H1 (cell line): Measurements from ENCODE around the gene TNS1. TPM values are rescaled to one million over a fixed set of nuclear protein-coding genes. Genes with fewer than 3 reads are reported as not detected.

Experiments
- CTCF ChIA-PET: fragments of 300-600 bp; sonication (Branson Sonifier 250); formaldehyde crosslinking; loops from one replicate; lab custom pipeline; 2021; ENCODE audit not compliant: partially characterized antibody; lab: Charles Lee
- POLR2A ChIA-PET: fragments of 300-600 bp; sonication (Branson Sonifier 250); formaldehyde crosslinking; loops from one replicate; lab custom pipeline; 2021; ENCODE audit warnings: inconsistent platforms; ENCODE audit not compliant: partially characterized antibody; lab: Charles Lee
- DNase-seq, 2 experiments: peaks; one replicate each; pipeline versions ENCODE4 v3.0.0 to v3.0.0-alpha.2; 2010 to 2022; ENCODE audit warnings: low spot score in 2 of 2, low read depth in 1 of 2, mixed read lengths in 1 of 2
- FAIRE-seq: peaks from 2 replicates; lab custom pipeline; 2011; peaks lifted over from hg19 to GRCh38; lab: Jason Lieb, UNC
- H2AFZ ChIP-seq: 2 replicates; pipeline ENCODE4 v1.8.1; 2012; ENCODE audit warnings: low read length, inconsistent platforms
- H2AK5ac ChIP-seq: 2 replicates; pipeline ENCODE4 v1.6.1; 2013; ENCODE audit warnings: low read depth, low read length
- H2BK120ac ChIP-seq: replicated peaks from 2 replicates; pipeline ENCODE3; 2013; ENCODE audit warnings: low read depth, low read length, inconsistent platforms
- H2BK12ac ChIP-seq: 2 replicates; pipeline ENCODE4 v1.6.1; 2013; ENCODE audit warnings: low read depth, low read length
- H2BK15ac ChIP-seq: 2 replicates; pipeline ENCODE4 v1.6.1; 2013; ENCODE audit warnings: low read length
- H2BK20ac ChIP-seq: 2 replicates; pipeline ENCODE4 v1.6.1; 2013; ENCODE audit warnings: low read length
- H2BK5ac ChIP-seq: 2 replicates; pipeline ENCODE4 v1.6.1; 2013; ENCODE audit warnings: low read depth, low read length
- H3K14ac ChIP-seq: 2 replicates; pipeline ENCODE4 v1.6.1; 2013; ENCODE audit warnings: inconsistent platforms; ENCODE audit not compliant: insufficient read length
- H3K18ac ChIP-seq: 2 replicates; pipeline ENCODE4 v1.6.1; 2013; ENCODE audit warnings: low read length; ENCODE audit errors: extremely low read depth
- H3K23ac ChIP-seq: 2 replicates; pipeline ENCODE4 v1.6.1; 2013; ENCODE audit warnings: inconsistent platforms; ENCODE audit not compliant: insufficient read length
- H3K23me2 ChIP-seq: 2 replicates; pipeline ENCODE4 v1.6.1; 2013; ENCODE audit warnings: low read depth, low read length
- H3K27ac ChIP-seq: 2 replicates; pipeline ENCODE4 v1.6.1; 2011; ENCODE audit warnings: low read depth, low read length, inconsistent platforms
- H3K27me3 ChIP-seq, 4 experiments: replicated peaks in 1 of 4; 1 replicate in 1 of 4; 2 replicates in 3 of 4; pipeline versions ENCODE4 v1.6.1 to v1.8.1; 2011 to 2013; ENCODE audit warnings: low read length in 3 of 4, mild to moderate bottlenecking in 3 of 4, inconsistent platforms in 2 of 4, mixed read lengths in 2 of 4, moderate library complexity in 1 of 4; ENCODE audit not compliant: control insufficient read depth in 3 of 4, insufficient read depth in 3 of 4; ENCODE audit errors: extremely low read depth in 1 of 4
- H3K36me3 ChIP-seq, 4 experiments: 2 replicates each; pipeline versions ENCODE4 v1.6.1 to v1.8.1; 2011 to 2013; ENCODE audit warnings: mild to moderate bottlenecking in 4 of 4, low read length in 3 of 4, moderate library complexity in 2 of 4, control low read depth in 1 of 4, inconsistent platforms in 1 of 4; ENCODE audit not compliant: insufficient read depth in 4 of 4, control insufficient read depth in 2 of 4
- H3K4ac ChIP-seq: replicated peaks from 2 replicates; pipeline ENCODE3; 2013; ENCODE audit warnings: low read length, low read depth, mixed read lengths, inconsistent platforms; ENCODE audit not compliant: insufficient read length
- H3K4me1 ChIP-seq, 4 experiments: replicated peaks in 1 of 4; 1 replicate in 1 of 4; 2 replicates in 3 of 4; pipeline versions ENCODE4 v1.6.1 to v1.8.1; 2011 to 2013; ENCODE audit warnings: low read length in 3 of 4, inconsistent platforms in 2 of 4, mixed read lengths in 1 of 4; ENCODE audit not compliant: insufficient read depth in 4 of 4, control insufficient read depth in 3 of 4
- H3K4me2 ChIP-seq, 2 experiments: 2 replicates each; pipeline versions ENCODE4 v1.6.1 to v1.8.1; 2011 to 2013; ENCODE audit warnings: low read depth in 2 of 2, low read length in 2 of 2, control low read depth in 1 of 2, inconsistent platforms in 1 of 2, mild to moderate bottlenecking in 1 of 2; ENCODE audit not compliant: insufficient read depth in 1 of 2
- H3K4me3 ChIP-seq, 4 experiments: fragments of 200-600, 300-600 bp in 1 of 4; sonication (generic), shearing (Covaris generic), sonication (Bioruptor Twin) in 1 of 4; 2 replicates each; pipeline versions ENCODE4 v1.5.1 to v1.8.1; 2011 to 2016; ENCODE audit warnings: low read length in 4 of 4, low read depth in 3 of 4, control low read depth in 2 of 4, inconsistent platforms in 2 of 4, mild to moderate bottlenecking in 2 of 4, mixed read lengths in 1 of 4, moderate library complexity in 1 of 4; ENCODE audit not compliant: insufficient read depth in 2 of 4; ENCODE audit errors: extremely low read depth in 1 of 4
- H3K56ac ChIP-seq: replicated peaks from 2 replicates; pipeline ENCODE3; 2013; ENCODE audit warnings: low read depth, mild to moderate bottlenecking, mixed read lengths, low read length, inconsistent platforms; ENCODE audit not compliant: insufficient read length
- H3K79me1 ChIP-seq: 2 replicates; pipeline ENCODE4 v1.6.1; 2013; ENCODE audit warnings: low read depth, low read length, control low read depth
- H3K79me2 ChIP-seq, 2 experiments: 2 replicates each; pipeline versions ENCODE4 v1.6.1 to v1.8.1; 2012 to 2013; ENCODE audit warnings: low read length in 2 of 2, mild to moderate bottlenecking in 2 of 2, inconsistent platforms in 1 of 2; ENCODE audit not compliant: insufficient read depth in 2 of 2, control insufficient read depth in 1 of 2
- H3K9ac ChIP-seq, 4 experiments: replicated peaks in 1 of 4; 1 replicate in 1 of 4; 2 replicates in 3 of 4; pipeline versions ENCODE4 v1.6.1 to v1.8.1; 2011 to 2013; ENCODE audit warnings: low read depth in 3 of 4, low read length in 3 of 4, control low read depth in 2 of 4, mild to moderate bottlenecking in 2 of 4, moderate library complexity in 2 of 4, inconsistent platforms in 1 of 4; ENCODE audit errors: extremely low read depth in 1 of 4
- H3K9me3 ChIP-seq, 2 experiments: 2 replicates each; pipeline versions ENCODE4 v1.6.1 to v1.8.1; 2012 to 2013; ENCODE audit warnings: mild to moderate bottlenecking in 2 of 2, moderate library complexity in 2 of 2, control low read depth in 1 of 2, inconsistent platforms in 1 of 2, low read depth in 1 of 2, low read length in 1 of 2, mixed read lengths in 1 of 2; ENCODE audit not compliant: insufficient read depth in 2 of 2
- H4K20me1 ChIP-seq, 2 experiments: replicated peaks in 1 of 2; 2 replicates each; pipeline versions ENCODE3 to v1.8.1; 2011 to 2013; ENCODE audit warnings: inconsistent platforms in 2 of 2, low read length in 2 of 2, mild to moderate bottlenecking in 1 of 2; ENCODE audit not compliant: insufficient read depth in 2 of 2, control insufficient read depth in 1 of 2
- H4K5ac ChIP-seq: 2 replicates; pipeline ENCODE4 v1.6.1; 2013; ENCODE audit warnings: low read length, low read depth, mixed read lengths, inconsistent platforms; ENCODE audit not compliant: insufficient read length
- H4K8ac ChIP-seq: 2 replicates; pipeline ENCODE4 v1.8.0; 2013; ENCODE audit warnings: mild to moderate bottlenecking, moderate library complexity, low read length, inconsistent platforms; ENCODE audit not compliant: insufficient read depth; ENCODE audit errors: extremely low read depth
- H4K91ac ChIP-seq: replicated peaks from 2 replicates; pipeline ENCODE3; 2013; ENCODE audit warnings: low read length, mixed read lengths, inconsistent platforms; ENCODE audit not compliant: insufficient read length
- BRCA1 ChIP-seq: IDR thresholded peaks from 2 replicates; pipeline ENCODE4 v1.6.1; 2012; ENCODE audit warnings: low read depth, low read length, improper control_type of control experiment
- CEBPB ChIP-seq: IDR thresholded peaks from 2 replicates; pipeline ENCODE4 v1.6.1; 2012; ENCODE audit warnings: low read depth, low read length
- CTBP2 ChIP-seq: IDR thresholded peaks from 2 replicates; pipeline ENCODE4 v1.7.0; 2011; ENCODE audit warnings: borderline replicate concordance, mild to moderate bottlenecking, moderate library complexity, mixed read lengths, low read length; ENCODE audit not compliant: insufficient read depth, insufficient read length
- E2F6 ChIP-seq: IDR thresholded peaks from 2 replicates; pipeline ENCODE4 v1.6.1; 2012; ENCODE audit warnings: inconsistent platforms
- EP300 ChIP-seq, 2 experiments: IDR thresholded peaks; 1 replicate in 1 of 2; 2 replicates in 1 of 2; pipeline ENCODE4 v1.6.1; 2011 to 2012; ENCODE audit warnings: low read depth in 2 of 2, low read length in 2 of 2, mild to moderate bottlenecking in 2 of 2, borderline replicate concordance in 1 of 2, inconsistent platforms in 1 of 2, moderate library complexity in 1 of 2
- EZH2 ChIP-seq: fragments of 200-600 bp; sonication (generic); IDR thresholded peaks from 2 replicates; pipeline ENCODE4 v1.7.1; 2012; ENCODE audit warnings: low read depth, mild to moderate bottlenecking, moderate library complexity, low read length, inconsistent platforms; ENCODE audit not compliant: severe bottlenecking
- TEAD4 ChIP-seq: IDR thresholded peaks from 2 replicates; pipeline ENCODE4 v1.6.1; 2012; ENCODE audit warnings: low read depth, low read length, inconsistent platforms, mixed read lengths
- WGBS, 2 experiments: shearing (Covaris generic) in 1 of 2; methylation state at CpG; one replicate each; pipeline versions ENCODE4 v1.1.6 to v1.1.7; 2013 to 2015; ENCODE audit warnings: low lambda C conversion rate in 2 of 2, mixed read lengths in 2 of 2, inconsistent platforms in 1 of 2, low coverage in 1 of 2, missing lambda C conversion rate in 1 of 2; ENCODE audit not compliant: insufficient replicate concordance in 2 of 2, insufficient coverage in 1 of 2, insufficient read length in 1 of 2; ENCODE audit errors: extremely low coverage in 1 of 2, missing lambda C conversion rate in 1 of 2; 5-methylcytosine and 5-hydroxymethylcytosine counted together
- polyA plus RNA-seq, 7 experiments: library from polyadenylated mRNA; depleted of rRNA in 3 of 7; stranded (reverse) in 5 of 7; unstranded in 2 of 7; fragments of >200 nt in 5 of 7; fragments of 200-250 nt in 2 of 7; gene quantifications; 1 replicate in 5 of 7; 2 replicates in 1 of 7; 4 replicates in 1 of 7; pipeline versions ENCODE4 v1.2.1 to v1.2.3, GENCODE V29; 2011 to 2013; ENCODE audit warnings: missing spikeins in 2 of 7, mixed read lengths in 2 of 7
- total RNA-seq: library from RNA; stranded (reverse); fragmentation: NEBNext Ultra II Directional; extraction: Animal tissue kit (Norgen Biotek cat#: 25700); gene quantifications from 2 replicates; pipeline ENCODE4 v1.2.1, GENCODE V29; 2021
- TF ChIP-seq, protein P1 (sequence below): IDR thresholded peaks from 2 replicates; pipeline ENCODE4 v1.6.1; 2012; ENCODE audit warnings: low read length, inconsistent platforms

TNS1 gene
- total and polyA plus RNA-seq, 2 of the 8 experiments (the other 6 are each of a cell fraction or from before 2014, with no cell fraction given), result 1.5 to 5.1 TPM

GRCh38 chr2:218015586-218016521, 13.1 kb upstream of the TNS1 start:
- no peak overlapping the region for H4K5ac ChIP-seq
- no peaks in the 10 kb centered on the region for H3K9me3 ChIP-seq
- H2AFZ ChIP-seq, result no peak overlapping the region
- no peak overlapping the region for H3K56ac ChIP-seq
- H3K23ac ChIP-seq, result no peak overlapping the region
- H3K9ac ChIP-seq, result no peak overlapping the region
- no peak overlapping the region for H3K4me2 ChIP-seq
- H3K79me2 ChIP-seq, result no peaks in the 10 kb centered on the region
- FAIRE-seq (no peak), DNase-seq (no peak)
- no peak overlapping the region for H2BK5ac ChIP-seq
- H4K8ac ChIP-seq, result no peak overlapping the region; the same call in 1 of the 2 replicates
- H3K14ac ChIP-seq, result no peak overlapping the region
- H3K36me3 ChIP-seq, result no peaks in the 10 kb centered on the region
- H3K79me1 ChIP-seq, result no peaks in the 10 kb centered on the region; the same call in 1 of the 2 replicates
- no peak overlapping the region for H2BK20ac ChIP-seq
- H3K4ac ChIP-seq, result no peak overlapping the region
- peaks cover 4 to 11% (median 7%) of the 10 kb centered on the region in 4 experiments for H3K27me3 ChIP-seq
- CTCF ChIA-PET, result interaction anchor here (0.6 to 3.5 kb wide), 9 partner anchors 14 to 65 kb away, joined by 3 to 14 read pairs (median 5); partner anchors contain the start of gene TNS1
- no peak overlapping the region for H3K4me3 ChIP-seq
- no peak overlapping the region for H2BK15ac ChIP-seq
- 50% methylated on average over 6 of the region's 11 CpGs; no CpG with 5 or more reads in 1 of the 2 experiments for WGBS, 2 experiments
- H4K91ac ChIP-seq, result no peak overlapping the region
- H2AK5ac ChIP-seq, result no peak overlapping the region
- peak overlapping the region; percentile 19 for H3K18ac ChIP-seq
- H3K23me2 ChIP-seq, result no peaks in the 10 kb centered on the region
- peaks cover 0 to 15% (median 5%) of the 10 kb centered on the region in 4 experiments; a peak in 6 of 7 replicates for H3K4me1 ChIP-seq
- peak overlapping the region; percentile 68; the same call in 1 of the 2 replicates for H2BK12ac ChIP-seq
- POLR2A ChIA-PET, result interaction anchor here (1.4 kb wide), 1 partner anchor 13 kb away, joined by 5 read pairs; the partner anchor contains the start of gene TNS1
- no peak overlapping the region for H2BK120ac ChIP-seq
- H4K20me1 ChIP-seq, result no peaks in the 10 kb centered on the region
- no peak overlapping the region for H3K27ac ChIP-seq
- TF ChIP-seq CTBP2 (no peak), E2F6 (no peak), CEBPB (no peak), BRCA1 (no peak), EP300 (IDR thresholded peaks at IDR 0.05; ENCODE audit: borderline replicate concordance in 1 of 2, low read depth in 2 of 2, low read length in 2 of 2) (no peak), EZH2 (no peak), TEAD4 (no peak)
- TF ChIP-seq, protein P1, sequence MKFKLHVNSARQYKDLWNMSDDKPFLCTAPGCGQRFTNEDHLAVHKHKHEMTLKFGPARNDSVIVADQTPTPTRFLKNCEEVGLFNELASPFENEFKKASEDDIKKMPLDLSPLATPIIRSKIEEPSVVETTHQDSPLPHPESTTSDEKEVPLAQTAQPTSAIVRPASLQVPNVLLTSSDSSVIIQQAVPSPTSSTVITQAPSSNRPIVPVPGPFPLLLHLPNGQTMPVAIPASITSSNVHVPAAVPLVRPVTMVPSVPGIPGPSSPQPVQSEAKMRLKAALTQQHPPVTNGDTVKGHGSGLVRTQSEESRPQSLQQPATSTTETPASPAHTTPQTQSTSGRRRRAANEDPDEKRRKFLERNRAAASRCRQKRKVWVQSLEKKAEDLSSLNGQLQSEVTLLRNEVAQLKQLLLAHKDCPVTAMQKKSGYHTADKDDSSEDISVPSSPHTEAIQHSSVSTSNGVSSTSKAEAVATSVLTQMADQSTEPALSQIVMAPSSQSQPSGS, result no peak
